Karpas-422 (cell line): ENCODE data around the gene BIRC3. TPM values are rescaled to one million over a fixed set of nuclear protein-coding genes. Genes with fewer than 3 reads are reported as not detected.

Source experiments
- DNase-seq: peaks from one replicate; pipeline ENCODE4 v3.0.0-alpha.2; 2015
- H2AFZ ChIP-seq: fragments of 200-600 bp; sonication (generic); 2 replicates; pipeline ENCODE4 v1.6.1; 2014; ENCODE audit warnings: antibody characterized with exemption, low read length, mixed read lengths
- H3K27ac ChIP-seq: fragments of 200-600 bp; sonication (generic); 2 replicates; pipeline ENCODE4 v1.5.1; 2014; ENCODE audit warnings: mild to moderate bottlenecking, low read length, moderate library complexity
- H3K27me3 ChIP-seq: fragments of 200-600 bp; sonication (generic); 2 replicates; pipeline ENCODE4 v1.6.1; 2014; ENCODE audit warnings: low read length, mixed read lengths
- H3K36me3 ChIP-seq: fragments of 200-600 bp; sonication (generic); 2 replicates; pipeline ENCODE4 v1.6.1; 2014; ENCODE audit warnings: low read length, mixed read lengths; ENCODE audit not compliant: insufficient read depth
- H3K4me1 ChIP-seq: fragments of 200-600 bp; sonication (generic); 2 replicates; pipeline ENCODE4 v1.6.1; 2014; ENCODE audit warnings: mild to moderate bottlenecking, low read length, mixed read lengths
- H3K4me2 ChIP-seq: fragments of 200-600 bp; sonication (generic); 2 replicates; pipeline ENCODE4 v1.6.1; 2014; ENCODE audit warnings: low read length, low read depth, mild to moderate bottlenecking; ENCODE audit not compliant: poor library complexity, severe bottlenecking
- H3K4me3 ChIP-seq: fragments of 200-600 bp; sonication (generic); 2 replicates; pipeline ENCODE4 v1.5.1; 2014; ENCODE audit warnings: mild to moderate bottlenecking, antibody characterized with exemption, low read length, mixed read lengths
- H3K79me2 ChIP-seq: fragments of 200-600 bp; sonication (generic); 2 replicates; pipeline ENCODE4 v1.6.1; 2014; ENCODE audit warnings: mild to moderate bottlenecking, low read length, mixed read lengths
- H3K9ac ChIP-seq: fragments of 200-600 bp; sonication (generic); 2 replicates; pipeline ENCODE4 v1.6.0; 2014; ENCODE audit warnings: low read length
- H3K9me2 ChIP-seq: fragments of 200-600 bp; sonication (generic), shearing (Covaris generic); replicated peaks from 2 replicates; pipeline ENCODE4 v1.6.0; 2014; ENCODE audit warnings: mild to moderate bottlenecking, low read length, moderate library complexity; ENCODE audit not compliant: insufficient read depth
- H3K9me3 ChIP-seq: fragments of 300-700, 200-600 bp; sonication (generic); 2 replicates; pipeline ENCODE4 v1.6.1; 2014; ENCODE audit warnings: low read length, mixed read lengths
- H4K20me1 ChIP-seq: fragments of 200-600 bp; sonication (generic); 2 replicates; pipeline ENCODE4 v1.6.1; 2014; ENCODE audit warnings: mild to moderate bottlenecking, antibody characterized with exemption, low read length, low read depth; ENCODE audit not compliant: insufficient read depth
- total RNA-seq: library from RNA; depleted of rRNA; stranded (reverse); fragments of >200 nt; shearing (Covaris generic); gene quantifications from 2 replicates; pipeline ENCODE4 v1.2.3, GENCODE V29; 2014; ENCODE audit warnings: low replicate concordance

Gene BIRC3
- total RNA-seq, 1 experiment from 2014 or later, result 0.52 TPM

DNA sequence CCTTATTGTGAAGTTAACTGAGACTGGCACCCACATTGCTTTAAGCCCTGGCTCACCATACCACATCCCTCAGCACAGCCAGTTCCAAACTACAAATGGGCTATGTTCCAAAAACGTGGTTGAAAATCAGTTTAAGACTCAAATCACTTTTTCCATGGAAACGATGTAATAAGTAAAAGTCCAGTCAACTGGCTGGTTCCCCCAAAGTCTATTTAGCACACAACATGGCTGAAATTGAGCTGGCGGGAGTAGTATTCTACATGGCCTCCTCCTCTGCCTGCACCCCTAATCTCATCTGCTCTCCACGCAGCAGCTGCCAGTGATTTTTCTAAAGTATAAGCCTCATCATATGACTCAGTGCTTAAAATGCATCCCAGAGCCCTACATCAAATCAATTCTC, 40.9 kb upstream of the BIRC3 start:
- no peaks in the 10 kb centered on the region for H3K9me2 ChIP-seq
- DNase-seq, result no peak
- no peak overlapping the region for H3K27ac ChIP-seq
- no peak overlapping the region for H3K4me2 ChIP-seq
- no peak overlapping the region for H3K9ac ChIP-seq
- no peaks in the 10 kb centered on the region for H3K27me3 ChIP-seq
- no peaks in the 10 kb centered on the region for H4K20me1 ChIP-seq
- no peaks in the 10 kb centered on the region for H3K4me1 ChIP-seq
- H2AFZ ChIP-seq, result no peak overlapping the region
- no peaks in the 10 kb centered on the region for H3K36me3 ChIP-seq
- H3K4me3 ChIP-seq, result no peak overlapping the region
- H3K9me3 ChIP-seq, result no peaks in the 10 kb centered on the region
- no peaks in the 10 kb centered on the region for H3K79me2 ChIP-seq

DNA sequence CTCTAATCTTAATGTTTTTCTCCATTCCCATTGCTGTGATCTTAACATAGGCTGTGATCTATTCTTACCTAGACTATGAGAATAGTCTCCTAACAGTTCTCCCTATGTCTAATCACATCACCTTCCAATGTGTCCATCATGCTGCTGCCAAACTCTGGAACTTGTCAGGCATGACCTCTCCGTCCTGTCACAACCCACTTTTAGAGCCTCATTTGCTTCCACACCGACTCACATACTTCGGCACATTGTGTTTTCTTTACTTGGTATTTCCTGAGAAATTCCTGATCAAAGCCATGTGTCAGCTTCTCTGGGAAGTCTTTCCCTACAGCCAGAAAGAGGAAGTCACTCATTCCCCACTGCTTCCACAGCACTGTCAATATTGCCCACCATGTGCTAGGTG, 40.5 kb upstream of the BIRC3 start:
- Histone ChIP-seq H3K79me2 (no peaks in the 10 kb centered on the region), H3K9me3 (no peaks in the 10 kb centered on the region), H3K27me3 (no peaks in the 10 kb centered on the region), H3K9ac (no peak overlapping the region), H3K9me2 (no peaks in the 10 kb centered on the region), H4K20me1 (no peaks in the 10 kb centered on the region), H2AFZ (no peak overlapping the region), H3K36me3 (no peaks in the 10 kb centered on the region), H3K27ac (no peak overlapping the region), H3K4me1 (no peaks in the 10 kb centered on the region), H3K4me2 (no peak overlapping the region), H3K4me3 (no peak overlapping the region)
- DNase-seq, result no peak

DNA sequence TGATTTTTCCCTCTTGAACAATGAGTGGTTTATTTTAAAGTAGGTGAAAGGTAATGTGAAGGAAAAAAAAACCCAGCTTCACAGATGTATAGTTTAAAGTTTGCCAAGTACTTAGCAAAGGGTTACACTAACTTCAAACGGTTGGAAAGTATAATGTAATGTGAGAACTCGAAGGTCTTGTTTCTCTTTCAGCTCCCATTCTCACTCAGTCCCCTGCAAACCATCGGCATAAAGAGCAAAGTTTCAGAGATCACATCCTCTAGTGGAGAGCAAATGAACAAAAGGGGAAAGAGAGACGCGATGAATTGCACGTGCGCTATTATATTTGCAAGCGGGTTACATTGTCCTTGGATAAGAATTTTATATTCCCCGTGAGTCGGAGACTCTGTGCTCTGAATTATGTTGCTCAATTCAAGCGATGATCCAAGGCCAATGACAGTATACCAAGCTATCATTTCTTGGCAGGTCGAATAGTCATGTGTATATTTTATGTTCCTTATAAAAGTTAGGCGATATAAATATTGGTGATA, 37.6 kb upstream of the BIRC3 start:
- Histone ChIP-seq H3K4me2 (no peak overlapping the region), H3K79me2 (no peaks in the 10 kb centered on the region), H3K9me3 (no peaks in the 10 kb centered on the region), H3K27me3 (no peaks in the 10 kb centered on the region), H4K20me1 (no peaks in the 10 kb centered on the region), H3K4me3 (no peak overlapping the region), H3K36me3 (no peaks in the 10 kb centered on the region), H3K27ac (no peak overlapping the region), H3K9me2 (no peaks in the 10 kb centered on the region), H2AFZ (no peak overlapping the region), H3K9ac (no peak overlapping the region), H3K4me1 (no peaks in the 10 kb centered on the region)
- no peak for DNase-seq

DNA sequence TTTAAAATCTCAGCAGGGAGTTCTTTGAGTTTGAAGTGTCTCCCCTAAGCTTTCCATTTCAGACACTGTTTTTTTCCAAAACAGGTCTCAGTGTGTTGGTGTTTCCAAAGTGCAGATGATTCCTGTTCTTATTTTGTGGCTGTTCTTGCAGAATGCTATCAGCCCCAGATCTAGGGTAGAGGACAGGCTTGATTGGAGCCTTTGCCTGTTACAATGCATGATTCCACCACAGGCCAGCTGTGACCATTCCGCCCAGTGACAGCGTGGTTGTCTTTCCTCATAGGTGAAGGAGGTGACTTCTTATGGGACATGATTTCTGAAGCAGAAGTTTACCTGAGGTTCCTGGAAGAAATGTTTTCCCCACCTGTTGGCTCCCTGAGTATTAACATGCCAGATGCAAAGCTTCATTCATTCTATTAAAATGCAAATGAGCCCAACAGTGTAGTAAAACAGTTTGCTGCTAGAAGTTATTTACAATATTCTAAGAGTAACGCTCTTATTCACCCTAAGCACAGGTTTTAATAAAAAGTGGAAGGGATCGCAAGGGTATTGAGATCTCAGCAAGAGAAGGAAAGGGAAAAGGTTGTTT, 36.9 kb upstream of the BIRC3 start:
- Histone ChIP-seq H2AFZ (no peak overlapping the region), H3K9ac (no peak overlapping the region), H3K27me3 (no peaks in the 10 kb centered on the region), H4K20me1 (no peaks in the 10 kb centered on the region), H3K9me3 (no peaks in the 10 kb centered on the region), H3K4me2 (no peak overlapping the region), H3K4me3 (no peak overlapping the region), H3K4me1 (no peaks in the 10 kb centered on the region), H3K9me2 (no peaks in the 10 kb centered on the region), H3K36me3 (no peaks in the 10 kb centered on the region), H3K79me2 (no peaks in the 10 kb centered on the region), H3K27ac (no peak overlapping the region)
- DNase-seq, result no peak

DNA sequence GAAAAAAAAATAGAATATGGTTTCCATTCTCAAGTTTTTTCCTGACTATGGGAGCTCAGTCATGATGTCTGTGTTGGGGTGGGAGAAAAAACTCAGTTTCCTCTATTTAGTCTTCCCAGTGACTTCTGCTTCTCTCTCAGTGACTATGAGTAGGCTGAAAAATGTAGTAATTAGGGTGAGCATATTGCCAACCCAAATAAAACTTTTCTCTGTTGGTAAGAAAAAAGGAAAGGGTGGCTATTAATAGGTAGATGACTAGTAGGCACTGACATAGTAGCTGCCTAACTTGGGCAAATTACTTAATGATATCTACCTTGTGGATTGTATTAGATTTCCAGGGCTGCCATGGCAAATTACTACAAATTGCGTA, 34.2 kb upstream of the BIRC3 start:
- Histone ChIP-seq H2AFZ (no peak overlapping the region), H3K9ac (no peak overlapping the region), H3K4me1 (peaks cover 1% of the 10 kb centered on the region; the same call in 1 of the 2 replicates), H3K36me3 (no peaks in the 10 kb centered on the region), H3K4me2 (no peak overlapping the region), H4K20me1 (no peaks in the 10 kb centered on the region), H3K4me3 (no peak overlapping the region), H3K79me2 (no peaks in the 10 kb centered on the region), H3K27me3 (no peaks in the 10 kb centered on the region), H3K27ac (no peak overlapping the region), H3K9me2 (no peaks in the 10 kb centered on the region), H3K9me3 (no peaks in the 10 kb centered on the region)
- no peak for DNase-seq

DNA sequence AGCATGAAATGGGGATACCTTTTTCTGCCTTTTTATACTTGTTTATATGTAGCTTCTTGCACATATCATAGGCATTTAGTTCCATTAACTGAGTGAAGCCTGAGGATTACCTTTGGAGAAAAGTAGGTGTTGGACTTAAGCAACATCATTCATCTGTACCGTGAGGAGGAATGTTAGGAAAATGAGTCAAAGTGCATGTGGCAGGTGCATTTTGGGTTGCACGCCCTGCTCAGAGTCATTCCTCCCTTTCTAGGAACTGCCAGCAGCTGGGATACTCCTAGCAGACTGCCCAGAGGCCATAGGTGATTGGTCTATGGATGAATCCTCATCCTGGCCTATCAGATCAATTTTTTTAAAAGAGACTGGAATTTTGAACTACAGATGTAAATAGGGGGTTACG, 33.3 kb upstream of the BIRC3 start:
- H3K4me3 ChIP-seq, result no peak overlapping the region
- no peaks in the 10 kb centered on the region for H3K79me2 ChIP-seq
- H3K27ac ChIP-seq, result no peak overlapping the region
- H3K9ac ChIP-seq, result no peak overlapping the region
- no peaks in the 10 kb centered on the region for H3K9me3 ChIP-seq
- H4K20me1 ChIP-seq, result no peaks in the 10 kb centered on the region
- H3K27me3 ChIP-seq, result no peaks in the 10 kb centered on the region
- H3K9me2 ChIP-seq, result no peaks in the 10 kb centered on the region
- no peak overlapping the region for H3K4me2 ChIP-seq
- H3K36me3 ChIP-seq, result no peaks in the 10 kb centered on the region
- DNase-seq, result no peak
- no peak overlapping the region for H2AFZ ChIP-seq
- peaks cover 2% of the 10 kb centered on the region; the same call in 1 of the 2 replicates for H3K4me1 ChIP-seq

DNA sequence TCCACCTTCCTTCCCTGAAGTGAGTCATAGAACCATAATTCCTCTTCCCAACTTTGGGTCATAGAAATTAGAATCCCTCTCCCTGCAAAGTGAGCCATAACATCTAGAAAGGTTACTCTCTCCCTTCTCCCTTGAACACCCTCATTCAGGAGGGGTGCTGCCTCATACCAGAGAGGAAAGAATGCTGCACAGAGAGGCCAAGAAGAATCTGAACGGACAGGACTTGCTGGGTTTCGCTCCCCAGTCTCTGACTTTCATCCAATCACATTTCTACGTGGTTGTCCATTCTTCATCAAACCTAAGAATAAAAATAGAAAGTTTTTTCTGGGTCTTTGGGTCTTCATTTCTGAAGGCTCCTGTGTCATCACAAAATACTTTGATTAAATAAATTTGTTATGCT, 31.0 kb upstream of the BIRC3 start:
- no peaks in the 10 kb centered on the region for H3K79me2 ChIP-seq
- H2AFZ ChIP-seq, result no peak overlapping the region
- no peak overlapping the region for H3K4me3 ChIP-seq
- H3K4me1 ChIP-seq, result peaks cover 2% of the 10 kb centered on the region; the same call in 1 of the 2 replicates
- H3K4me2 ChIP-seq, result no peak overlapping the region
- no peaks in the 10 kb centered on the region for H3K27me3 ChIP-seq
- no peaks in the 10 kb centered on the region for H3K9me2 ChIP-seq
- H4K20me1 ChIP-seq, result no peaks in the 10 kb centered on the region
- no peak for DNase-seq
- H3K36me3 ChIP-seq, result no peaks in the 10 kb centered on the region
- H3K9me3 ChIP-seq, result no peaks in the 10 kb centered on the region
- H3K9ac ChIP-seq, result no peak overlapping the region
- no peak overlapping the region for H3K27ac ChIP-seq

DNA sequence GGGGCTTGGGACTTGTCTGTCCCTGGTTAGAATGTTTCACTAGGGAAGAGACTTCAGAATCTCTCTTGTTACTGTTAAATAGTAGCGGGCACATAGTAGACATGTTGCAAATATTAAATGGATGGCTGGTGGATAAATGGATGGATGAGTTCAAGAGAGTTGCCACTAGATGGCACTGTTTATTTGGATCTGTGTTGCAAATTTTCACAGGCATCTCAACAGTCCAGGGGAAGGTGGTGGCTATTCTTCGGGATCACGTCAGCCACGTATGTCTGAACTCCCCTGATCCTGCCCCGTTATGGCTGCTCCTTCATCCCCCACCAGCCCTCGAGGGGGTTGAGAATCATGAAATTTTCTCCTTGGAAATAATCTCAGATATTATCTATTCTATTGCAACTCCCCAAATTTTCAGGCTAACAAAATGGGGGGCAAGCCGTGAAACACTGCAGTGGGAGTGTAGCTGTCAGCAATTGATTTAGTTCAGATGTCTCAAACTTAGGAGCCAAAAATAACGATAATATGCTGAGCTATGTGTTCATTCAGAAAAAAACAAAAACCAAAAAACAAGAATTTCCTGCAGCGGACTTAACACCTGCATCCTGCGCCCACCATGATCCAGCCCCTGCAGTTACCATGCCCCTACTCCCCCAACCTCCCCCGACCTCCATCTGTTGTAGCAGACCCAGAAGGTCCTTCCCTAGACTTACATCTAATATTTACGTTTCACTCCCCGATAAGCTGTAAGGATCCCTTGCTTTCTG, 29.1 kb upstream of the BIRC3 start:
- H3K9me2 ChIP-seq, result no peaks in the 10 kb centered on the region
- H3K79me2 ChIP-seq, result no peaks in the 10 kb centered on the region
- H2AFZ ChIP-seq, result peak overlapping the region; percentile 67; the same call in 1 of the 2 replicates
- no peaks in the 10 kb centered on the region for H3K9me3 ChIP-seq
- DNase-seq, result peak; percentile 93
- no peak overlapping the region for H3K9ac ChIP-seq
- H3K4me3 ChIP-seq, result no peak overlapping the region
- no peaks in the 10 kb centered on the region for H3K36me3 ChIP-seq
- H4K20me1 ChIP-seq, result no peaks in the 10 kb centered on the region
- H3K27me3 ChIP-seq, result no peaks in the 10 kb centered on the region
- peaks cover 2% of the 10 kb centered on the region; the same call in 1 of the 2 replicates for H3K4me1 ChIP-seq
- no peak overlapping the region for H3K27ac ChIP-seq
- H3K4me2 ChIP-seq, result peak overlapping the region; percentile 3
